HG03439 (cell line): ENCODE results near the gene HTRA3.
"Not testable (repeated sequence)": the region's sequence is repeated elsewhere in the genome, so short reads cannot be mapped to it uniquely, and the experiment has no call there.

Source experiments
- ATAC-seq: cut with Tn5 transposase; IDR thresholded peaks from one replicate; pipeline ENCODE4 v1.9.1; 2021; ENCODE audit warnings: mild to moderate bottlenecking, moderate library complexity; ENCODE audit not compliant: unreplicated experiment

Gene HTRA3

GRCh38 chr4:8338351-8338961, 68.9 kb downstream of the HTRA3 start:
- no peak for ATAC-seq

- ATAC-seq: no peak
Observed at GRCh38 chr4:8340781-8341241, 71.3 kb downstream of the HTRA3 start.

GRCh38 chr4:8341281-8341680, 71.7 kb downstream of the HTRA3 start:
- ATAC-seq: not testable (repeated sequence)

GRCh38 chr4:8341691-8342090, 72.1 kb downstream of the HTRA3 start:
- ATAC-seq: no peak

GRCh38 chr4:8342651-8343261, 73.2 kb downstream of the HTRA3 start:
- no peak for ATAC-seq

GRCh38 chr4:8343262-8343966, 73.9 kb downstream of the HTRA3 start:
- no peak for ATAC-seq

- ATAC-seq: no peak
Observed at GRCh38 chr4:8343967-8344331, 74.4 kb downstream of the HTRA3 start.

GRCh38 chr4:8344377-8344776, 74.8 kb downstream of the HTRA3 start:
- ATAC-seq: no peak

- ATAC-seq: no peak
Observed at GRCh38 chr4:8345053-8345945, 75.7 kb downstream of the HTRA3 start.

- ATAC-seq: no peak
Observed at GRCh38 chr4:8345946-8346814, 76.6 kb downstream of the HTRA3 start.

GRCh38 chr4:8346838-8347605, 77.5 kb downstream of the HTRA3 start:
- ATAC-seq: no peak

- no peak for ATAC-seq
Observed at GRCh38 chr4:8347660-8348059, 78.1 kb downstream of the HTRA3 start.

GRCh38 chr4:8348071-8348470, 78.5 kb downstream of the HTRA3 start:
- no peak for ATAC-seq

GRCh38 chr4:8349236-8349635, 79.7 kb downstream of the HTRA3 start:
- not testable (repeated sequence) for ATAC-seq

GRCh38 chr4:8349664-8350236, 80.2 kb downstream of the HTRA3 start:
- no peak for ATAC-seq

- ATAC-seq: no peak
Observed at GRCh38 chr4:8350352-8350751, 80.8 kb downstream of the HTRA3 start.

- no peak for ATAC-seq
Observed at GRCh38 chr4:8350841-8351461, 81.4 kb downstream of the HTRA3 start.

GRCh38 chr4:8351931-8352367, 82.4 kb downstream of the HTRA3 start:
- ATAC-seq: no peak
